Measurements from ENCODE around the gene ZNF227. TPM values are rescaled to one million over a fixed set of nuclear protein-coding genes. Genes with fewer than 3 reads are reported as not detected.

The ZNF227 gene
- total and polyA plus RNA-seq, 11 donors, result 4.4 to 20.5 (median 10.2) TPM

DNA sequence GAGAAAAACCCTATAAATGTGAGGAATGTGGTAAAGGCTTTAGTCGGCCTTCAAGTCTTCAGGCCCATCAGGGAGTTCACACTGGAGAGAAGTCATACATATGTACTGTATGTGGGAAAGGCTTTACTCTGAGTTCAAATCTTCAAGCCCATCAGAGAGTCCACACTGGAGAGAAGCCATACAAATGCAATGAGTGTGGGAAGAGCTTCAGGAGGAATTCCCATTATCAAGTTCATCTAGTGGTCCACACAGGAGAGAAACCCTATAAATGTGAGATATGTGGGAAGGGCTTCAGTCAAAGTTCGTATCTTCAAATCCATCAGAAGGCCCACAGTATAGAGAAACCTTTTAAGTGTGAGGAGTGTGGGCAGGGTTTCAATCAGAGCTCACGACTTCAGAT is 35.7 kb upstream of the ZNF227 start:
- no peak for DNase-seq
- H3K4me1 ChIP-seq, result no peaks in the 10 kb centered on the region
- no peak for ATAC-seq
- H3K36me3 ChIP-seq, result peaks cover 16 to 61% (median 56%) of the 10 kb centered on the region in 9 donors
- H3K27ac ChIP-seq, result no peak overlapping the region
- no peaks in the 10 kb centered on the region for H3K27me3 ChIP-seq
- intact Hi-C loops (cut with DNase I), result no loop called here
- WGBS, 4 donors, result 97 to 100% (median 99%) methylated on average over 3 of the region's 3 CpGs
- H3K4me3 ChIP-seq, result no peak overlapping the region
- peaks cover 0 to 100% (median 79%) of the 10 kb centered on the region in 12 donors for H3K9me3 ChIP-seq
- no peak for TF ChIP-seq POLR2A (IDR thresholded peaks at IDR 0.05)
- TF ChIP-seq, protein P1, sequence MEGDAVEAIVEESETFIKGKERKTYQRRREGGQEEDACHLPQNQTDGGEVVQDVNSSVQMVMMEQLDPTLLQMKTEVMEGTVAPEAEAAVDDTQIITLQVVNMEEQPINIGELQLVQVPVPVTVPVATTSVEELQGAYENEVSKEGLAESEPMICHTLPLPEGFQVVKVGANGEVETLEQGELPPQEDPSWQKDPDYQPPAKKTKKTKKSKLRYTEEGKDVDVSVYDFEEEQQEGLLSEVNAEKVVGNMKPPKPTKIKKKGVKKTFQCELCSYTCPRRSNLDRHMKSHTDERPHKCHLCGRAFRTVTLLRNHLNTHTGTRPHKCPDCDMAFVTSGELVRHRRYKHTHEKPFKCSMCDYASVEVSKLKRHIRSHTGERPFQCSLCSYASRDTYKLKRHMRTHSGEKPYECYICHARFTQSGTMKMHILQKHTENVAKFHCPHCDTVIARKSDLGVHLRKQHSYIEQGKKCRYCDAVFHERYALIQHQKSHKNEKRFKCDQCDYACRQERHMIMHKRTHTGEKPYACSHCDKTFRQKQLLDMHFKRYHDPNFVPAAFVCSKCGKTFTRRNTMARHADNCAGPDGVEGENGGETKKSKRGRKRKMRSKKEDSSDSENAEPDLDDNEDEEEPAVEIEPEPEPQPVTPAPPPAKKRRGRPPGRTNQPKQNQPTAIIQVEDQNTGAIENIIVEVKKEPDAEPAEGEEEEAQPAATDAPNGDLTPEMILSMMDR (IDR thresholded peaks at IDR 0.05), result no peak

- ATAC-seq (no peak), DNase-seq (no peak)
- TF ChIP-seq, protein P1 (IDR thresholded peaks at IDR 0.05), result no peak
- no peak for TF ChIP-seq POLR2A (IDR thresholded peaks at IDR 0.05)
- Histone ChIP-seq H3K27ac (no peak overlapping the region), H3K36me3 (peaks cover 3 to 17% (median 13%) of the 10 kb centered on the region in 9 donors), H3K4me1 (no peaks in the 10 kb centered on the region), H3K9me3 (peaks cover 0 to 94% (median 51%) of the 10 kb centered on the region in 12 donors), H3K4me3 (no peak overlapping the region), H3K27me3 (no peaks in the 10 kb centered on the region)
- intact Hi-C loops (cut with DNase I), result no loop called here
Measured at GRCh38 chr19:44180968-44181367, 31.4 kb upstream of the ZNF227 start.

GRCh38 chr19:44182145-44182544 is 30.2 kb upstream of the ZNF227 start:
- intact Hi-C loops (cut with DNase I), result no loop called here
- DNase-seq, result no peak
- no peak for TF ChIP-seq POLR2A (IDR thresholded peaks at IDR 0.05)
- TF ChIP-seq, protein P1 (IDR thresholded peaks at IDR 0.05), result no peak
- no peaks in the 10 kb centered on the region for H3K27me3 ChIP-seq
- peaks cover 0 to 5% (median 1%) of the 10 kb centered on the region in 9 donors for H3K36me3 ChIP-seq
- H3K27ac ChIP-seq, result no peak overlapping the region
- ATAC-seq, result no peak
- WGBS, 4 donors, result 83 to 92% (median 85%) methylated on average over 10 of the region's 10 CpGs
- H3K9me3 ChIP-seq, result peaks cover 0 to 85% (median 44%) of the 10 kb centered on the region in 12 donors
- H3K4me3 ChIP-seq, result no peak overlapping the region
- H3K4me1 ChIP-seq, result no peaks in the 10 kb centered on the region

DNA sequence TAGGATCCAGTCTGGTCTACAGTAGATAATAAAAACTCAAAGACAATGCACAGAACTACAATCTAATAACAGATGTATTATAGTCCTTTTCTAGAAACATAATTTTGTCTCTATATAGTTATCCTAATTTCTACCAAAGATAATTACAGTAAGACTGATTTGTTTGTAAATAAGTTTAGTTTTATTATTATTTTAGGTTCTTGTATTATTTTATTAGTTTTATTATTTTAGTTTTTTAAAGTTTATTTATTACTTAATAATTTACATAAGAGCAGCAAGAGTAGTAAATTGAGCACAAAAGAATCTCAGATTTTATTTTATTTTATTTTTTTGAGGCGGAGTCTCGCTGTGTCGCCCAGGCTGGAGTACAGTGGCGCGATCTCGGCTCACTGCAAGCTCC is 22.3 kb upstream of the ZNF227 start:
- H3K9me3 ChIP-seq, result peaks cover 0 to 42% (median 4%) of the 10 kb centered on the region in 12 donors
- no peak for DNase-seq
- no peaks in the 10 kb centered on the region for H3K27me3 ChIP-seq
- intact Hi-C loops (cut with DNase I), result no loop called here
- H3K27ac ChIP-seq, result no peak overlapping the region
- no peaks in the 10 kb centered on the region for H3K36me3 ChIP-seq
- ATAC-seq, result no peak
- TF ChIP-seq, protein P1 (IDR thresholded peaks at IDR 0.05), result no peak
- no peak for TF ChIP-seq POLR2A (IDR thresholded peaks at IDR 0.05)
- 92 to 99% (median 97%) methylated on average over 6 of the region's 6 CpGs for WGBS, 4 donors
- no peaks in the 10 kb centered on the region for H3K4me1 ChIP-seq
- H3K4me3 ChIP-seq, result no peak overlapping the region
